HepG2 (cell line): ENCODE results near the gene FCGR3A.
"Not testable (repeated sequence)": the region's sequence is repeated elsewhere in the genome, so short reads cannot be mapped to it uniquely, and the experiment has no call there.

Experiments used
- ETV5 ChIP-seq: IDR thresholded peaks from 2 replicates; pipeline ENCODE4 v1.6.1; 2018; ENCODE audit warnings: missing biosample characterization, missing genetic modification reagents, inconsistent platforms, borderline replicate concordance
- FIP1L1 ChIP-seq: fragments of 200-400 bp; formaldehyde crosslinking; IDR thresholded peaks from 2 replicates; pipeline ENCODE4 v1.6.1; 2018; ENCODE audit warnings: low read depth, mild to moderate bottlenecking, low read length, moderate library complexity, borderline replicate concordance; ENCODE audit not compliant: insufficient read depth
- GABPA ChIP-seq, 2 experiments: IDR thresholded peaks; 2 replicates each; pipeline ENCODE4 v1.6.1; 2011 to 2016; ENCODE audit warnings: low read depth in 2 of 2, low read length in 1 of 2, missing biosample characterization in 1 of 2, missing genetic modification characterization in 1 of 2
- POLR2A ChIP-seq, 2 experiments: IDR thresholded peaks; 2 replicates each; pipeline ENCODE4 v1.6.1; 2011; ENCODE audit warnings: low read depth in 2 of 2, low read length in 2 of 2, mild to moderate bottlenecking in 1 of 2, moderate library complexity in 1 of 2; ENCODE audit not compliant: insufficient read depth in 1 of 2
- RFX5 ChIP-seq: IDR thresholded peaks from 2 replicates; pipeline ENCODE4 v1.6.1; 2011; ENCODE audit warnings: low read depth, low read length, improper control_type of control experiment
- SIN3A ChIP-seq: IDR thresholded peaks from 2 replicates; pipeline ENCODE4 v1.6.1; 2011; ENCODE audit warnings: low read depth, mild to moderate bottlenecking, control low read depth, low read length, borderline replicate concordance
- SPEN ChIP-seq: sonication (generic); formaldehyde crosslinking; IDR thresholded peaks from 2 replicates; pipeline ENCODE4 v1.5.1; 2020; ENCODE audit warnings: low read depth, mild to moderate bottlenecking, missing genetic modification reagents
- TCF7 ChIP-seq: sonication (generic); IDR thresholded peaks from 2 replicates; pipeline ENCODE4 v1.6.1; 2016; ENCODE audit warnings: antibody characterized with exemption, low read depth
- YY1 ChIP-seq: IDR thresholded peaks from 2 replicates; pipeline ENCODE4 v1.6.1; 2011; ENCODE audit warnings: low read length, low read depth, moderate library complexity, mild to moderate bottlenecking; ENCODE audit not compliant: insufficient read depth, insufficient replicate concordance
- TF ChIP-seq, protein P1 (sequence below): sonication (generic); formaldehyde crosslinking; IDR thresholded peaks from 2 replicates; pipeline ENCODE4 v1.8.1; 2023; ENCODE audit warnings: missing genetic modification reagents, inconsistent platforms, borderline replicate concordance
- TF ChIP-seq, protein P2 (sequence below): sonication (generic); formaldehyde crosslinking; IDR thresholded peaks from 2 replicates; pipeline ENCODE4 v1.4.0; 2020; ENCODE audit warnings: missing genetic modification reagents
- TF ChIP-seq, protein P3 (sequence below): sonication (generic); formaldehyde crosslinking; IDR thresholded peaks from 2 replicates; pipeline ENCODE4 v1.5.0; 2020; ENCODE audit warnings: mild to moderate bottlenecking, missing genetic modification reagents
- TF ChIP-seq, protein P4 (sequence below): sonication (generic); formaldehyde crosslinking; IDR thresholded peaks from 2 replicates; pipeline ENCODE4 v1.5.0; 2020; ENCODE audit warnings: mild to moderate bottlenecking, missing genetic modification reagents, moderate library complexity

DNA sequence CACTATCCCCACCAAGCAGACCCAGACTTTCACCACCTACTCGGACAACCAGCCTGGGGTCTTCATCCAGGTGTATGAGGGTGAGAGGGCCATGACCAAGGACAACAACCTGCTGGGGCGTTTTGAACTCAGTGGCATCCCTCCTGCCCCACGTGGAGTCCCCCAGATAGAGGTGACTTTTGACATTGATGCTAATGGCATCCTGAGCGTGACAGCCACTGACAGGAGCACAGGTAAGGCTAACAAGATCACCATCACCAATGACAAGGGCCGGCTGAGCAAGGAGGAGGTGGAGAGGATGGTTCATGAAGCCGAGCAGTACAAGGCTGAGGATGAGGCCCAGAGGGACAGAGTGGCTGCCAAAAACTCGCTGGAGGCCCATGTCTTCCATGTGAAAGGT is 23.7 kb downstream of the FCGR3A start:
- TF ChIP-seq RFX5; GABPA (IDR thresholded peaks at IDR 0.05; ENCODE audit: low read depth, low read length); GABPA (CRISPR knock-in tag; IDR thresholded peaks at IDR 0.05; ENCODE audit: low read depth); POLR2A (IDR thresholded peaks at IDR 0.05; ENCODE audit: insufficient read depth in 1 of 2, low read depth in 2 of 2, low read length in 2 of 2); TCF7; SPEN (CRISPR knock-in tag); YY1; FIP1L1; SIN3A; ETV5 (CRISPR knock-in tag): not testable (repeated sequence)
- TF ChIP-seq, protein P1, sequence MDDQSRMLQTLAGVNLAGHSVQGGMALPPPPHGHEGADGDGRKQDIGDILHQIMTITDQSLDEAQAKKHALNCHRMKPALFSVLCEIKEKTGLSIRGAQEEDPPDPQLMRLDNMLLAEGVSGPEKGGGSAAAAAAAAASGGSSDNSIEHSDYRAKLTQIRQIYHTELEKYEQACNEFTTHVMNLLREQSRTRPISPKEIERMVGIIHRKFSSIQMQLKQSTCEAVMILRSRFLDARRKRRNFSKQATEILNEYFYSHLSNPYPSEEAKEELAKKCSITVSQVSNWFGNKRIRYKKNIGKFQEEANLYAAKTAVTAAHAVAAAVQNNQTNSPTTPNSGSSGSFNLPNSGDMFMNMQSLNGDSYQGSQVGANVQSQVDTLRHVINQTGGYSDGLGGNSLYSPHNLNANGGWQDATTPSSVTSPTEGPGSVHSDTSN = not testable (repeated sequence)
- TF ChIP-seq, protein P2, sequence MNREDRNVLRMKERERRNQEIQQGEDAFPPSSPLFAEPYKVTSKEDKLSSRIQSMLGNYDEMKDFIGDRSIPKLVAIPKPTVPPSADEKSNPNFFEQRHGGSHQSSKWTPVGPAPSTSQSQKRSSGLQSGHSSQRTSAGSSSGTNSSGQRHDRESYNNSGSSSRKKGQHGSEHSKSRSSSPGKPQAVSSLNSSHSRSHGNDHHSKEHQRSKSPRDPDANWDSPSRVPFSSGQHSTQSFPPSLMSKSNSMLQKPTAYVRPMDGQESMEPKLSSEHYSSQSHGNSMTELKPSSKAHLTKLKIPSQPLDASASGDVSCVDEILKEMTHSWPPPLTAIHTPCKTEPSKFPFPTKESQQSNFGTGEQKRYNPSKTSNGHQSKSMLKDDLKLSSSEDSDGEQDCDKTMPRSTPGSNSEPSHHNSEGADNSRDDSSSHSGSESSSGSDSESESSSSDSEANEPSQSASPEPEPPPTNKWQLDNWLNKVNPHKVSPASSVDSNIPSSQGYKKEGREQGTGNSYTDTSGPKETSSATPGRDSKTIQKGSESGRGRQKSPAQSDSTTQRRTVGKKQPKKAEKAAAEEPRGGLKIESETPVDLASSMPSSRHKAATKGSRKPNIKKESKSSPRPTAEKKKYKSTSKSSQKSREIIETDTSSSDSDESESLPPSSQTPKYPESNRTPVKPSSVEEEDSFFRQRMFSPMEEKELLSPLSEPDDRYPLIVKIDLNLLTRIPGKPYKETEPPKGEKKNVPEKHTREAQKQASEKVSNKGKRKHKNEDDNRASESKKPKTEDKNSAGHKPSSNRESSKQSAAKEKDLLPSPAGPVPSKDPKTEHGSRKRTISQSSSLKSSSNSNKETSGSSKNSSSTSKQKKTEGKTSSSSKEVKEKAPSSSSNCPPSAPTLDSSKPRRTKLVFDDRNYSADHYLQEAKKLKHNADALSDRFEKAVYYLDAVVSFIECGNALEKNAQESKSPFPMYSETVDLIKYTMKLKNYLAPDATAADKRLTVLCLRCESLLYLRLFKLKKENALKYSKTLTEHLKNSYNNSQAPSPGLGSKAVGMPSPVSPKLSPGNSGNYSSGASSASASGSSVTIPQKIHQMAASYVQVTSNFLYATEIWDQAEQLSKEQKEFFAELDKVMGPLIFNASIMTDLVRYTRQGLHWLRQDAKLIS (CRISPR knock-in tag) = not testable (repeated sequence)
- TF ChIP-seq, protein P3, sequence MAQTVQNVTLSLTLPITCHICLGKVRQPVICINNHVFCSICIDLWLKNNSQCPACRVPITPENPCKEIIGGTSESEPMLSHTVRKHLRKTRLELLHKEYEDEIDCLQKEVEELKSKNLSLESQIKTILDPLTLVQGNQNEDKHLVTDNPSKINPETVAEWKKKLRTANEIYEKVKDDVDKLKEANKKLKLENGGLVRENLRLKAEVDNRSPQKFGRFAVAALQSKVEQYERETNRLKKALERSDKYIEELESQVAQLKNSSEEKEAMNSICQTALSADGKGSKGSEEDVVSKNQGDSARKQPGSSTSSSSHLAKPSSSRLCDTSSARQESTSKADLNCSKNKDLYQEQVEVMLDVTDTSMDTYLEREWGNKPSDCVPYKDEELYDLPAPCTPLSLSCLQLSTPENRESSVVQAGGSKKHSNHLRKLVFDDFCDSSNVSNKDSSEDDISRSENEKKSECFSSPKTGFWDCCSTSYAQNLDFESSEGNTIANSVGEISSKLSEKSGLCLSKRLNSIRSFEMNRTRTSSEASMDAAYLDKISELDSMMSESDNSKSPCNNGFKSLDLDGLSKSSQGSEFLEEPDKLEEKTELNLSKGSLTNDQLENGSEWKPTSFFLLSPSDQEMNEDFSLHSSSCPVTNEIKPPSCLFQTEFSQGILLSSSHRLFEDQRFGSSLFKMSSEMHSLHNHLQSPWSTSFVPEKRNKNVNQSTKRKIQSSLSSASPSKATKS (CRISPR knock-in tag) = not testable (repeated sequence)
- TF ChIP-seq, protein P4, sequence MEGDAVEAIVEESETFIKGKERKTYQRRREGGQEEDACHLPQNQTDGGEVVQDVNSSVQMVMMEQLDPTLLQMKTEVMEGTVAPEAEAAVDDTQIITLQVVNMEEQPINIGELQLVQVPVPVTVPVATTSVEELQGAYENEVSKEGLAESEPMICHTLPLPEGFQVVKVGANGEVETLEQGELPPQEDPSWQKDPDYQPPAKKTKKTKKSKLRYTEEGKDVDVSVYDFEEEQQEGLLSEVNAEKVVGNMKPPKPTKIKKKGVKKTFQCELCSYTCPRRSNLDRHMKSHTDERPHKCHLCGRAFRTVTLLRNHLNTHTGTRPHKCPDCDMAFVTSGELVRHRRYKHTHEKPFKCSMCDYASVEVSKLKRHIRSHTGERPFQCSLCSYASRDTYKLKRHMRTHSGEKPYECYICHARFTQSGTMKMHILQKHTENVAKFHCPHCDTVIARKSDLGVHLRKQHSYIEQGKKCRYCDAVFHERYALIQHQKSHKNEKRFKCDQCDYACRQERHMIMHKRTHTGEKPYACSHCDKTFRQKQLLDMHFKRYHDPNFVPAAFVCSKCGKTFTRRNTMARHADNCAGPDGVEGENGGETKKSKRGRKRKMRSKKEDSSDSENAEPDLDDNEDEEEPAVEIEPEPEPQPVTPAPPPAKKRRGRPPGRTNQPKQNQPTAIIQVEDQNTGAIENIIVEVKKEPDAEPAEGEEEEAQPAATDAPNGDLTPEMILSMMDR (CRISPR knock-in tag) = not testable (repeated sequence)
